IMR-90 (cell line): ENCODE data around the gene HOXC6. TPM values are rescaled to one million over a fixed set of nuclear protein-coding genes. Genes with fewer than 3 reads are reported as not detected.

Experiments used
- ATAC-seq: fragments of 200-7000 bp; cut with Tn5 transposase; 2 replicates; pipeline ENCODE4 v1.9.1; 2020; ENCODE audit warnings: low read depth, mild to moderate bottlenecking, moderate library complexity
- BruUV-seq: library from RNA; stranded (reverse); fragments of 400-500 nt; replicated peaks from 2 replicates; lab custom pipeline; 2021; lab: Mats Ljungman, UMichigan
- CTCF ChIA-PET: fragments of 300-600 bp; formaldehyde crosslinking; extraction: SDS; loops from one replicate; lab custom pipeline; 2021; ENCODE audit warnings: antibody characterized with exemption; lab: Yijun Ruan, JAX
- POLR2A ChIA-PET: fragments of 300-600 bp; sonication (Branson Sonifier 250); formaldehyde crosslinking; loops from one replicate; lab custom pipeline; 2022; ENCODE audit warnings: antibody characterized with exemption; ENCODE audit not compliant: unreplicated experiment; lab: Charles Lee
- DNase-seq: peaks from one replicate; pipeline ENCODE4 v3.0.0; 2013
- H2AFZ ChIP-seq: replicated peaks from 2 replicates; pipeline ENCODE3; 2013; ENCODE audit warnings: low read length, mild to moderate bottlenecking; ENCODE audit not compliant: poor library complexity
- H2AK5ac ChIP-seq: 2 replicates; pipeline ENCODE4 v1.6.1; 2013; ENCODE audit warnings: low read depth, low read length, inconsistent platforms
- H2AK9ac ChIP-seq: replicated peaks from 2 replicates; pipeline ENCODE3; 2013; ENCODE audit warnings: mild to moderate bottlenecking, low read depth, low read length, moderate library complexity; ENCODE audit not compliant: poor library complexity
- H2BK120ac ChIP-seq: 2 replicates; pipeline ENCODE4 v1.6.1; 2013; ENCODE audit warnings: low read depth, low read length, inconsistent platforms
- H2BK15ac ChIP-seq: 3 replicates; pipeline ENCODE4 v1.6.1; 2013; ENCODE audit warnings: low read depth, low read length, inconsistent platforms
- H2BK20ac ChIP-seq: 2 replicates; pipeline ENCODE4 v1.6.1; 2013; ENCODE audit warnings: low read depth, mild to moderate bottlenecking, inconsistent platforms, low read length, moderate library complexity
- H2BK5ac ChIP-seq: 2 replicates; pipeline ENCODE4 v1.6.1; 2013; ENCODE audit warnings: mild to moderate bottlenecking, low read depth, low read length, inconsistent platforms; ENCODE audit not compliant: poor library complexity, severe bottlenecking
- H3K14ac ChIP-seq: replicated peaks from 2 replicates; pipeline ENCODE4 v1.6.1; 2013; ENCODE audit warnings: low read depth, low read length, inconsistent platforms
- H3K18ac ChIP-seq: 2 replicates; pipeline ENCODE4 v1.6.1; 2013; ENCODE audit warnings: low read depth, low read length, control low read depth
- H3K23ac ChIP-seq: 2 replicates; pipeline ENCODE4 v1.6.1; 2013; ENCODE audit warnings: low read depth, low read length, inconsistent platforms
- H3K27ac ChIP-seq: 2 replicates; pipeline ENCODE4 v1.5.1; 2013; ENCODE audit warnings: mild to moderate bottlenecking, control low read depth, low read length; ENCODE audit not compliant: insufficient read depth
- H3K27me3 ChIP-seq: 2 replicates; pipeline ENCODE4 v1.6.1; 2013; ENCODE audit warnings: low read length; ENCODE audit not compliant: control insufficient read depth, insufficient read depth
- H3K36me3 ChIP-seq: 2 replicates; pipeline ENCODE4 v1.6.1; 2013; ENCODE audit warnings: low read length, mixed read lengths; ENCODE audit not compliant: control insufficient read depth, insufficient read depth
- H3K4ac ChIP-seq: 2 replicates; pipeline ENCODE4 v1.6.1; 2013; ENCODE audit warnings: low read depth, low read length, inconsistent platforms
- H3K4me1 ChIP-seq: 2 replicates; pipeline ENCODE4 v1.6.1; 2013; ENCODE audit warnings: low read length, mixed read lengths; ENCODE audit not compliant: control insufficient read depth, insufficient read depth
- H3K4me2 ChIP-seq: 2 replicates; pipeline ENCODE4 v1.6.1; 2013; ENCODE audit warnings: low read depth, mild to moderate bottlenecking, control low read depth, low read length, moderate library complexity
- H3K4me3 ChIP-seq: 2 replicates; pipeline ENCODE4 v1.5.1; 2013; ENCODE audit warnings: low read depth, mild to moderate bottlenecking, control low read depth, low read length, moderate library complexity; ENCODE audit not compliant: insufficient read depth
- H3K56ac ChIP-seq: 2 replicates; pipeline ENCODE4 v1.6.1; 2013; ENCODE audit warnings: low read length, inconsistent platforms; ENCODE audit not compliant: insufficient read depth; ENCODE audit errors: extremely low read depth
- H3K79me1 ChIP-seq, 2 experiments: 2 replicates each; pipeline ENCODE4 v1.6.1; 2013; ENCODE audit warnings: low read length in 2 of 2, inconsistent platforms in 1 of 2, low read depth in 1 of 2
- H3K9ac ChIP-seq: 2 replicates; pipeline ENCODE4 v1.6.1; 2013; ENCODE audit warnings: low read depth, low read length, control low read depth
- H3K9me1 ChIP-seq: 2 replicates; pipeline ENCODE4 v1.6.1; 2013; ENCODE audit warnings: low read length, inconsistent platforms; ENCODE audit not compliant: insufficient read depth
- H3K9me3 ChIP-seq: 2 replicates; pipeline ENCODE4 v1.6.1; 2013; ENCODE audit warnings: low read length; ENCODE audit not compliant: control insufficient read depth, insufficient read depth
- H4K20me1 ChIP-seq: 2 replicates; pipeline ENCODE4 v1.6.1; 2013; ENCODE audit warnings: low read length, inconsistent platforms; ENCODE audit not compliant: insufficient read depth
- H4K5ac ChIP-seq: 2 replicates; pipeline ENCODE4 v1.6.1; 2013; ENCODE audit warnings: mild to moderate bottlenecking, low read depth, low read length, control low read depth
- H4K8ac ChIP-seq, 2 experiments: 2 replicates each; pipeline ENCODE4 v1.6.1; 2013; ENCODE audit warnings: low read depth in 2 of 2, low read length in 2 of 2, control low read depth in 1 of 2, inconsistent platforms in 1 of 2
- H4K91ac ChIP-seq: 2 replicates; pipeline ENCODE4 v1.6.1; 2013; ENCODE audit warnings: low read depth, low read length, inconsistent platforms; ENCODE audit not compliant: insufficient read depth
- BHLHE40 ChIP-seq: fragments of 150-350 bp; IDR thresholded peaks from 2 replicates; pipeline ENCODE4 v1.6.1; 2016; ENCODE audit warnings: mild to moderate bottlenecking, low read depth, low read length
- CEBPB ChIP-seq: IDR thresholded peaks from 2 replicates; pipeline ENCODE4 v1.6.1; 2012; ENCODE audit warnings: low read depth, low read length, improper control_type of control experiment
- CHD1 ChIP-seq: IDR thresholded peaks from 2 replicates; pipeline ENCODE4 v1.6.1; 2012; ENCODE audit warnings: low read depth, low read length, improper control_type of control experiment
- ELK1 ChIP-seq: fragments of 150-350 bp; IDR thresholded peaks from 2 replicates; pipeline ENCODE4 v1.6.1; 2016; ENCODE audit warnings: low read depth, mild to moderate bottlenecking, low read length, moderate library complexity, borderline replicate concordance
- FOS ChIP-seq: fragments of 150-350 bp; IDR thresholded peaks from 2 replicates; pipeline ENCODE4 v1.6.1; 2016; ENCODE audit warnings: low read depth, low read length
- MAFK ChIP-seq: IDR thresholded peaks from 2 replicates; pipeline ENCODE4 v1.6.1; 2012; ENCODE audit warnings: low read depth, low read length, improper control_type of control experiment
- MAZ ChIP-seq: IDR thresholded peaks from 2 replicates; pipeline ENCODE4 v1.6.1; 2012; ENCODE audit warnings: low read depth, mild to moderate bottlenecking, low read length, improper control_type of control experiment, moderate library complexity, borderline replicate concordance
- MXI1 ChIP-seq: IDR thresholded peaks from 2 replicates; pipeline ENCODE4 v1.6.1; 2012; ENCODE audit warnings: low read depth, mild to moderate bottlenecking, low read length, moderate library complexity, borderline replicate concordance
- NFE2L2 ChIP-seq: fragments of 150-350 bp; IDR thresholded peaks from 2 replicates; pipeline ENCODE4 v1.6.1; 2016; ENCODE audit warnings: low read depth, mild to moderate bottlenecking, low read length
- POLR2A ChIP-seq: IDR thresholded peaks from 2 replicates; pipeline ENCODE4 v1.6.1; 2012; ENCODE audit warnings: mild to moderate bottlenecking, low read depth, low read length
- RAD21 ChIP-seq: IDR thresholded peaks from 2 replicates; pipeline ENCODE4 v1.6.1; 2012; ENCODE audit warnings: low read length, improper control_type of control experiment
- RCOR1 ChIP-seq: IDR thresholded peaks from 2 replicates; pipeline ENCODE4 v1.6.1; 2012; ENCODE audit warnings: mild to moderate bottlenecking, low read length, improper control_type of control experiment; ENCODE audit not compliant: insufficient replicate concordance
- RFX5 ChIP-seq: IDR thresholded peaks from 2 replicates; pipeline ENCODE4 v1.8.0; 2012; ENCODE audit warnings: low read depth, mild to moderate bottlenecking, low read length, moderate library complexity
- SMC3 ChIP-seq: fragments of 150-350 bp; IDR thresholded peaks from 2 replicates; pipeline ENCODE4 v1.6.1; 2016; ENCODE audit warnings: low read depth, mild to moderate bottlenecking, antibody characterized with exemption, low read length, moderate library complexity
- USF2 ChIP-seq: fragments of 150-350 bp; IDR thresholded peaks from 2 replicates; pipeline ENCODE4 v1.6.1; 2017; ENCODE audit warnings: mild to moderate bottlenecking, antibody characterized with exemption, low read length, low read depth
- WGBS, 2 experiments: methylation state at CpG; one replicate each; pipeline versions ENCODE4 v1.1.5 to v1.1.7; 2013; ENCODE audit warnings: missing lambda C conversion rate in 2 of 2; ENCODE audit not compliant: insufficient read length in 1 of 2; ENCODE audit errors: extremely low coverage in 2 of 2; 5-methylcytosine and 5-hydroxymethylcytosine counted together
- dilution Hi-C: fragments of 300-500 bp; cut with HindIII; formaldehyde crosslinking; loops from one replicate; pipeline ENCODE4 v1.14.3; 2018; ENCODE audit warnings: low sequenced_read_pairs; ENCODE audit not compliant: unreplicated experiment
- in situ Hi-C: fragments of 300-500 bp; cut with MboI; formaldehyde crosslinking; loops from 3 replicates; pipeline ENCODE4 v1.14.3; 2019; ENCODE audit warnings: low sequenced_read_pairs, inconsistent platforms, mixed read lengths
- intact Hi-C: fragments of 100-400 bp; cut with micrococcal nuclease; formaldehyde crosslinking; loops from 2 replicates; pipeline ENCODE4 v1.10.0; 2022
- polyA plus RNA-seq, 3 experiments: library from polyadenylated mRNA; depleted of rRNA; stranded (reverse); fragments of >200 nt; gene quantifications; 2 replicates each; pipeline ENCODE4 v1.2.3, GENCODE V29; 2012; ENCODE audit warnings: low replicate concordance in 1 of 3
- total RNA-seq: library from RNA; depleted of rRNA; stranded (reverse); fragments of >200 nt; gene quantifications from 2 replicates; pipeline ENCODE4 v1.2.3, GENCODE V29; 2012

HOXC6 gene
- total and polyA plus RNA-seq, 2 of the 4 experiments (the other 2 are of a cell fraction): 1.1 TPM; not detected in 1

- H2BK20ac ChIP-seq: no peak overlapping the region
- no peaks in the 10 kb centered on the region for H3K36me3 ChIP-seq
- no peak overlapping the region for H3K4me3 ChIP-seq
- no peak for ATAC-seq
- no TSS peak for BruUV-seq
- H2BK5ac ChIP-seq: no peak overlapping the region
- H4K91ac ChIP-seq: no peak overlapping the region
- no peak overlapping the region for H2AK5ac ChIP-seq
- H2AFZ ChIP-seq: no peak overlapping the region
- no peaks in the 10 kb centered on the region; the same call in 1 of the 2 replicates for H4K20me1 ChIP-seq
- no peak overlapping the region for H4K5ac ChIP-seq
- H3K23ac ChIP-seq: no peak overlapping the region
- no peak overlapping the region for H2BK120ac ChIP-seq
- no peak overlapping the region for H3K4me2 ChIP-seq
- H3K14ac ChIP-seq: no peak overlapping the region
- H2BK15ac ChIP-seq: no peak overlapping the region
- peaks cover 97% of the 10 kb centered on the region for H3K27me3 ChIP-seq
- H3K18ac ChIP-seq: no peak overlapping the region
- no peak overlapping the region for H3K56ac ChIP-seq
- ChIA-PET CTCF (interaction anchor here (1.3 kb wide), 1 partner anchor 13 kb away, joined by 4 read pairs; the partner anchor contains the start of gene HOXC9), POLR2A (no interaction called here)
- 0 out of 2 replicates have a peak, but pooled peaks cover 2% of the 10 kb centered on the region for H3K4me1 ChIP-seq
- peaks cover 7% of the 10 kb centered on the region for H3K9me3 ChIP-seq
- H3K9ac ChIP-seq: no peak overlapping the region
- H3K79me1 ChIP-seq: no peaks in the 10 kb centered on the region
- in situ Hi-C loops (no loop called here), intact Hi-C loops (loop anchor here (5.0 kb wide), 1 partner anchor 220 kb away; no protein-coding TSS in a partner anchor), dilution Hi-C loops (no loop called here)
- 25% methylated on average over 7 of the region's 21 CpGs; no CpG with 5 or more reads in 1 of the 2 experiments for WGBS, 2 experiments
- no peaks in the 10 kb centered on the region for H3K9me1 ChIP-seq
- no peak overlapping the region for H2AK9ac ChIP-seq
- no peak overlapping the region for H3K4ac ChIP-seq
- no peak overlapping the region for H4K8ac ChIP-seq
- no peak for DNase-seq
- H3K27ac ChIP-seq: no peak overlapping the region
- TF ChIP-seq ELK1 (no peak), RCOR1 (no peak), BHLHE40 (no peak), FOS (no peak), RFX5 (no peak), MAZ (no peak), MAFK (no peak), CEBPB (no peak), RAD21 (no peak), SMC3 (no peak), MXI1 (no peak), USF2 (no peak), POLR2A (no peak), NFE2L2 (no peak), CHD1 (no peak)
These were observed 41.4 kb upstream of the HOXC6 start for GRCh38 chr12:53986686-53987483.
